Glutamatergic neuron (in vitro differentiated cells): ENCODE data around the gene GAPT. TPM values are rescaled to one million over a fixed set of nuclear protein-coding genes. Genes with fewer than 3 reads are reported as not detected.

ENCODE experiments used
- DNase-seq: peaks from one replicate; pipeline ENCODE4 v3.0.0; 2022
- H3K27ac Mint-ChIP-seq: one replicate; pipeline ENCODE4 v1.8.0; 2020; ENCODE audit warnings: mild to moderate bottlenecking, mixed read lengths, inconsistent platforms; ENCODE audit not compliant: unreplicated experiment
- H3K27me3 Mint-ChIP-seq: one replicate; pipeline ENCODE4 v1.8.0; 2020; ENCODE audit warnings: mild to moderate bottlenecking, moderate library complexity, mixed read lengths, inconsistent platforms; ENCODE audit not compliant: unreplicated experiment
- H3K36me3 Mint-ChIP-seq: one replicate; pipeline ENCODE4 v1.8.0; 2020; ENCODE audit warnings: mild to moderate bottlenecking, mixed read lengths, inconsistent platforms; ENCODE audit not compliant: unreplicated experiment
- H3K4me1 Mint-ChIP-seq: one replicate; pipeline ENCODE4 v1.8.0; 2020; ENCODE audit warnings: mild to moderate bottlenecking, low read depth, mixed read lengths, inconsistent platforms; ENCODE audit not compliant: unreplicated experiment
- H3K4me3 Mint-ChIP-seq: one replicate; pipeline ENCODE4 v1.8.0; 2020; ENCODE audit warnings: mild to moderate bottlenecking, mixed read lengths, inconsistent platforms; ENCODE audit not compliant: unreplicated experiment
- H3K9me3 Mint-ChIP-seq: one replicate; pipeline ENCODE4 v1.8.0; 2020; ENCODE audit warnings: mild to moderate bottlenecking, moderate library complexity, mixed read lengths, inconsistent platforms; ENCODE audit not compliant: unreplicated experiment
- total RNA-seq: library from RNA; stranded (reverse); fragmentation: NEBNext Ultra II Directional; extraction: Animal tissue kit (Norgen Biotek cat#: 25700); gene quantifications from one replicate; pipeline ENCODE4 v1.2.1, GENCODE V29; 2021; ENCODE audit not compliant: unreplicated experiment
- TF ChIP-seq, protein P1 (sequence below): fragments of 200-600 bp; sonication (generic); IDR thresholded peaks from one replicate; pipeline ENCODE4 v1.5.0; 2021; ENCODE audit not compliant: partially characterized antibody, unreplicated experiment

The GAPT gene
- total RNA-seq, 1 donor from 2014 or later: not detected

- H3K9me3 Mint-ChIP-seq: peaks cover 5% of the 10 kb centered on the region
- no peaks in the 10 kb centered on the region for H3K36me3 Mint-ChIP-seq
- TF ChIP-seq, protein P1, sequence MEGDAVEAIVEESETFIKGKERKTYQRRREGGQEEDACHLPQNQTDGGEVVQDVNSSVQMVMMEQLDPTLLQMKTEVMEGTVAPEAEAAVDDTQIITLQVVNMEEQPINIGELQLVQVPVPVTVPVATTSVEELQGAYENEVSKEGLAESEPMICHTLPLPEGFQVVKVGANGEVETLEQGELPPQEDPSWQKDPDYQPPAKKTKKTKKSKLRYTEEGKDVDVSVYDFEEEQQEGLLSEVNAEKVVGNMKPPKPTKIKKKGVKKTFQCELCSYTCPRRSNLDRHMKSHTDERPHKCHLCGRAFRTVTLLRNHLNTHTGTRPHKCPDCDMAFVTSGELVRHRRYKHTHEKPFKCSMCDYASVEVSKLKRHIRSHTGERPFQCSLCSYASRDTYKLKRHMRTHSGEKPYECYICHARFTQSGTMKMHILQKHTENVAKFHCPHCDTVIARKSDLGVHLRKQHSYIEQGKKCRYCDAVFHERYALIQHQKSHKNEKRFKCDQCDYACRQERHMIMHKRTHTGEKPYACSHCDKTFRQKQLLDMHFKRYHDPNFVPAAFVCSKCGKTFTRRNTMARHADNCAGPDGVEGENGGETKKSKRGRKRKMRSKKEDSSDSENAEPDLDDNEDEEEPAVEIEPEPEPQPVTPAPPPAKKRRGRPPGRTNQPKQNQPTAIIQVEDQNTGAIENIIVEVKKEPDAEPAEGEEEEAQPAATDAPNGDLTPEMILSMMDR: peak; percentile 88
- H3K4me1 Mint-ChIP-seq: no peaks in the 10 kb centered on the region
- no peak overlapping the region for H3K27ac Mint-ChIP-seq
- DNase-seq: peak; percentile 95
- H3K27me3 Mint-ChIP-seq: peaks cover 5% of the 10 kb centered on the region
- peak overlapping the region; percentile 7 for H3K4me3 Mint-ChIP-seq
These were observed 30.4 kb upstream of the GAPT start for GRCh38 chr5:58460732-58461286.

- Mint-ChIP-seq H3K36me3 (no peaks in the 10 kb centered on the region), H3K27me3 (peaks cover 4% of the 10 kb centered on the region), H3K9me3 (peaks cover 5% of the 10 kb centered on the region), H3K27ac (no peak overlapping the region), H3K4me3 (no peak overlapping the region), H3K4me1 (no peaks in the 10 kb centered on the region)
- TF ChIP-seq, protein P1: no peak
- DNase-seq: no peak
These were observed 29.1 kb upstream of the GAPT start for GRCh38 chr5:58462154-58462553.

DNA sequence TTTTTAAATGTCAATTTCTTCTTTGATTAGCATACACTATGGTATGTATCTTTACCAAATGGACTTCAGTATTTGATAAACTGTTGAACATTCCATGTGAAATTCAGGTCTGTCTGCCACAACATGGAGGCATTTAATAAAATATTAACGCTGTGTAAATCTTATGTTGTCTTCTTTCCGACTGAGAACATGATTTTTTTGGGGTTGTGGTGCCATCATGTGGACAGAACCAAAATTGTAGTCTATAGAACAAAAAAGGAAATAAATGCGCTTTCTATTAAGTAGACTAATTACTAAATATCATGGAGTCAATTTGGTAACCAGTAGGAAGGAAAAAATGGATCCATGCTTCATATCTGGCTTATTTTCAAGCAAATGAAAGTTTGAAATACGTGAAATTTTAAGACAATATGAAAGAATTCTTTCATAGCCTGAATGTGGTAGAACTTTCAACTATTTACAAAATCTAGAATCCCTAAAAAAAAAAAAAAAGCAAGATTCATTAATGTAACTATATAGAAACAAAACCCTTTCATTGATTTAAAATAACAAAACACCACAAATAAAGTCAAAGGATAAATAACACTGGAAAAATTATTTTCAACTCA lies 28.5 kb upstream of the GAPT start:
- no peak overlapping the region for H3K27ac Mint-ChIP-seq
- no peaks in the 10 kb centered on the region for H3K36me3 Mint-ChIP-seq
- no peaks in the 10 kb centered on the region for H3K4me1 Mint-ChIP-seq
- DNase-seq: no peak
- no peak overlapping the region for H3K4me3 Mint-ChIP-seq
- peaks cover 4% of the 10 kb centered on the region for H3K27me3 Mint-ChIP-seq
- H3K9me3 Mint-ChIP-seq: peaks cover 5% of the 10 kb centered on the region
- TF ChIP-seq, protein P1: peak; percentile 75

DNA sequence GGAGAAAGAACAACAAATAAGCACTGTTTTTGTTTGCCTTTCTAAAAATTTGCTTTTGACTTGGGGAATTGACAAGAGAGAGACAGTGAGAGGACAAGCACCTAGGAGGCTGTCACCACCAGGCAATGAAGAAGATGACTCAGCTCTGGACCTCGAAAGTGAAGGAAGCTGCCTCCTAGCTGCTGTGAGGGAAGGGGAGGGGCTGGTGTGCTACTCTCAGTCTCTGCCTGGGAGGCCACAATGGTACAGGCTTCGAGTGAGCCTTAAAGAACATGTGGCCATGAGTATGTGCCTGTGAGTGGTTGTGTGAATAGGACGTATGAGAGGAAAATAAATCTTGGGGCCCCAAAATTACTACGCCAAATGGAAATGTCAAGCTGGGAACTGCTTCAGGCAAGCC lies 24.3 kb upstream of the GAPT start:
- Mint-ChIP-seq H3K4me3 (no peak overlapping the region), H3K27me3 (peaks cover 2% of the 10 kb centered on the region), H3K27ac (no peak overlapping the region), H3K4me1 (no peaks in the 10 kb centered on the region), H3K36me3 (no peaks in the 10 kb centered on the region), H3K9me3 (peaks cover 2% of the 10 kb centered on the region)
- no peak for DNase-seq
- TF ChIP-seq, protein P1: no peak

GRCh38 chr5:58469896-58470295 lies 21.3 kb upstream of the GAPT start:
- H3K27me3 Mint-ChIP-seq: peaks cover 1% of the 10 kb centered on the region
- H3K9me3 Mint-ChIP-seq: peaks cover 6% of the 10 kb centered on the region
- H3K27ac Mint-ChIP-seq: no peak overlapping the region
- no peak overlapping the region for H3K4me3 Mint-ChIP-seq
- peaks cover 5% of the 10 kb centered on the region for H3K36me3 Mint-ChIP-seq
- no peaks in the 10 kb centered on the region for H3K4me1 Mint-ChIP-seq
- no peak for DNase-seq
- TF ChIP-seq, protein P1: no peak
